ENCODE data around the gene ATP8B4.

DNA sequence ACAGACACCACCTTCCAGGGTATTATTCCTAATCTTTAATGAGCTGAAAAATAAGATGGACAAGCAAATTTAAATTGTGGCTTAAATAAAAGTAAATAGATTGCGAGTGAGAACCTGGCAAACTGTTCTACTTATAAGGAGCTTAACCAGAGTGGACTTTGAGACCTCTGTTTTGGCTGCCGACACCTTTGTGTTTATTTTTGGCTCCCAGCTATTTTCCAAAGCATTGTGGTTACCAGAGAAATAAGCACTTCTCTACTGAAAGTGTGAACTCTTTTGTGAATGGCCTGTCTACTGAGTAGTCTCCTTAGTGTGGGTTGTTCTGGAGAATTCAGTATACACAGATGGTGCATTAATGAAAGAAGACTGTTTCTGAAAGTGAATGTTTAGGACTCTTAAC, 109.4 kb downstream of the ATP8B4 start:
- no peak for TF ChIP-seq EZH2 (IDR thresholded peaks at IDR 0.05; ENCODE audit: borderline replicate concordance, insufficient read depth, low read depth, low read length, poor library complexity, severe bottlenecking)
- TF ChIP-seq, protein P1, sequence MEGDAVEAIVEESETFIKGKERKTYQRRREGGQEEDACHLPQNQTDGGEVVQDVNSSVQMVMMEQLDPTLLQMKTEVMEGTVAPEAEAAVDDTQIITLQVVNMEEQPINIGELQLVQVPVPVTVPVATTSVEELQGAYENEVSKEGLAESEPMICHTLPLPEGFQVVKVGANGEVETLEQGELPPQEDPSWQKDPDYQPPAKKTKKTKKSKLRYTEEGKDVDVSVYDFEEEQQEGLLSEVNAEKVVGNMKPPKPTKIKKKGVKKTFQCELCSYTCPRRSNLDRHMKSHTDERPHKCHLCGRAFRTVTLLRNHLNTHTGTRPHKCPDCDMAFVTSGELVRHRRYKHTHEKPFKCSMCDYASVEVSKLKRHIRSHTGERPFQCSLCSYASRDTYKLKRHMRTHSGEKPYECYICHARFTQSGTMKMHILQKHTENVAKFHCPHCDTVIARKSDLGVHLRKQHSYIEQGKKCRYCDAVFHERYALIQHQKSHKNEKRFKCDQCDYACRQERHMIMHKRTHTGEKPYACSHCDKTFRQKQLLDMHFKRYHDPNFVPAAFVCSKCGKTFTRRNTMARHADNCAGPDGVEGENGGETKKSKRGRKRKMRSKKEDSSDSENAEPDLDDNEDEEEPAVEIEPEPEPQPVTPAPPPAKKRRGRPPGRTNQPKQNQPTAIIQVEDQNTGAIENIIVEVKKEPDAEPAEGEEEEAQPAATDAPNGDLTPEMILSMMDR (IDR thresholded peaks at IDR 0.05) = no peak

Measured in B cell (primary cell).